OCI-LY7 (cell line): ENCODE results near the gene SPRR5. TPM values are rescaled to one million over a fixed set of nuclear protein-coding genes. Genes with fewer than 3 reads are reported as not detected.

Experiments
- BruUV-seq: library from RNA; stranded (reverse); fragments of 400-500 nt; replicated peaks from 2 replicates; lab custom pipeline; 2021; lab: Mats Ljungman, UMichigan
- CTCF ChIA-PET: fragments of 300-600 bp; sonication (Branson Sonifier 250); formaldehyde crosslinking; loops from one replicate; lab custom pipeline; 2022; ENCODE audit warnings: antibody characterized with exemption; ENCODE audit not compliant: unreplicated experiment; lab: Charles Lee
- POLR2A ChIA-PET: fragments of 300-600 bp; sonication (Branson Sonifier 250); formaldehyde crosslinking; loops from one replicate; lab custom pipeline; 2022; ENCODE audit warnings: antibody characterized with exemption; lab: Charles Lee
- DNase-seq: peaks from one replicate; pipeline ENCODE4 v3.0.0-alpha.2; 2015; ENCODE audit warnings: low spot score
- H2AFZ ChIP-seq: fragments of 200-600 bp; sonication (generic), shearing (Covaris generic); 2 replicates; pipeline ENCODE4 v1.6.1; 2014; ENCODE audit warnings: mild to moderate bottlenecking, antibody characterized with exemption, low read length, moderate library complexity
- H3K27ac ChIP-seq: fragments of 200-600 bp; sonication (generic); 2 replicates; pipeline ENCODE4 v1.5.1; 2014; ENCODE audit warnings: mixed run types, low read depth, mild to moderate bottlenecking, moderate library complexity, low read length, inconsistent platforms; ENCODE audit not compliant: poor library complexity, severe bottlenecking
- H3K36me3 ChIP-seq: fragments of 200-600 bp; sonication (generic); 2 replicates; pipeline ENCODE4 v1.6.1; 2014; ENCODE audit warnings: mild to moderate bottlenecking, antibody characterized with exemption, low read length, moderate library complexity, mixed read lengths; ENCODE audit not compliant: insufficient read depth
- H3K4me1 ChIP-seq: fragments of 200-600 bp; sonication (generic); 2 replicates; pipeline ENCODE4 v1.5.1; 2014; ENCODE audit warnings: mild to moderate bottlenecking, low read length; ENCODE audit not compliant: insufficient read depth, poor library complexity, severe bottlenecking
- H3K4me2 ChIP-seq: fragments of 200-600 bp; sonication (generic); 2 replicates; pipeline ENCODE4 v1.6.1; 2014; ENCODE audit warnings: mild to moderate bottlenecking, low read length
- H3K4me3 ChIP-seq: fragments of 200-600 bp; sonication (generic); 2 replicates; pipeline ENCODE4 v1.5.1; 2014; ENCODE audit warnings: mild to moderate bottlenecking, low read depth, low read length; ENCODE audit not compliant: poor library complexity, severe bottlenecking
- H3K79me2 ChIP-seq: fragments of 200-600 bp; sonication (generic); 2 replicates; pipeline ENCODE4 v1.6.1; 2016; ENCODE audit warnings: low read depth, mild to moderate bottlenecking, low read length, moderate library complexity, mixed read lengths; ENCODE audit not compliant: insufficient read depth
- H3K9me2 ChIP-seq: fragments of 200-600 bp; sonication (generic); 2 replicates; pipeline ENCODE4 v1.6.1; 2016; ENCODE audit warnings: mild to moderate bottlenecking, low read length, mixed read lengths; ENCODE audit not compliant: insufficient read depth
- H3K9me3 ChIP-seq: fragments of 200-600 bp; sonication (generic); 2 replicates; pipeline ENCODE4 v1.6.1; 2014; ENCODE audit warnings: mild to moderate bottlenecking, mixed run types, low read length, mixed read lengths
- H4K20me1 ChIP-seq: fragments of 200-600 bp; sonication (generic); 2 replicates; pipeline ENCODE4 v1.6.1; 2014; ENCODE audit warnings: mild to moderate bottlenecking, antibody characterized with exemption, low read length, moderate library complexity, mixed read lengths; ENCODE audit not compliant: insufficient read depth
- CTCF ChIP-seq: fragments of 200-600 bp; sonication (generic); conservative IDR thresholded peaks from 2 replicates; pipeline ENCODE4 v1.5.1; 2014; ENCODE audit warnings: mild to moderate bottlenecking, antibody characterized with exemption, low read length, moderate library complexity, mixed read lengths
- EZH2phosphoT487 ChIP-seq: fragments of 200-600 bp; sonication (generic); IDR thresholded peaks from 2 replicates; pipeline ENCODE4 v1.6.1; 2018; ENCODE audit warnings: low read depth, borderline replicate concordance, mild to moderate bottlenecking, mixed run types, antibody characterized with exemption, low read length, moderate library complexity, mixed read lengths
- intact Hi-C: fragments of 100-400 bp; cut with micrococcal nuclease; formaldehyde crosslinking; loops from one replicate; pipeline ENCODE4 v1.10.0; 2022; ENCODE audit not compliant: unreplicated experiment
- total RNA-seq, 2 experiments: library from RNA; depleted of rRNA in 1 of 2; stranded (reverse); fragments of >200 nt in 1 of 2; shearing (Covaris generic) in 1 of 2; gene quantifications; 2 replicates each; pipeline ENCODE4 v1.2.3, GENCODE V29; 2014 to 2022

The SPRR5 gene
- total RNA-seq, 2 experiments from 2014 or later = not detected

GRCh38 chr1:152906023-152906565 lies 40.9 kb upstream of the SPRR5 start:
- no peak overlapping the region for H3K4me2 ChIP-seq
- CTCF ChIA-PET = no interaction called here
- no peak overlapping the region for H2AFZ ChIP-seq

GRCh38 chr1:152907686-152908601 lies 39.1 kb upstream of the SPRR5 start, which contains the start of gene IVL:
TSS of gene IVL (plus strand) at chr1:152908546. CDS start at chr1:152909798, 1,252 bp downstream.
- intact Hi-C loops = no loop called here
- TF ChIP-seq CTCF (no peak), EZH2phosphoT487 (no peak)
- Histone ChIP-seq H3K9me2 (no peaks in the 10 kb centered on the region), H4K20me1 (no peaks in the 10 kb centered on the region), H3K4me2 (no peak within 1 kb of the TSS), H2AFZ (no peak within 1 kb of the TSS), H3K4me1 (no peaks in the 10 kb centered on the region), H3K9me3 (no peaks in the 10 kb centered on the region), H3K4me3 (no peak within 1 kb of the TSS), H3K27ac (no peak within 1 kb of the TSS), H3K79me2 (no peaks in the 10 kb centered on the region), H3K36me3 (no peaks in the 10 kb centered on the region)
- POLR2A ChIA-PET = no interaction called here
- no peak for DNase-seq
- CTCF ChIA-PET = no interaction called here
- no TSS peak for BruUV-seq

More at GRCh38 chr1:152906023-152906565, 40.9 kb upstream of the SPRR5 start:
- no peaks in the 10 kb centered on the region for H3K4me1 ChIP-seq
- TF ChIP-seq EZH2phosphoT487 (no peak), CTCF (no peak)
- intact Hi-C loops = no loop called here
- no peak for DNase-seq
- H3K4me3 ChIP-seq = no peak overlapping the region
- no peak overlapping the region for H3K27ac ChIP-seq
- H3K9me3 ChIP-seq = no peaks in the 10 kb centered on the region
- no TSS peak for BruUV-seq
- H4K20me1 ChIP-seq = no peaks in the 10 kb centered on the region
- no peaks in the 10 kb centered on the region for H3K79me2 ChIP-seq
- POLR2A ChIA-PET = no interaction called here
- H3K36me3 ChIP-seq = no peaks in the 10 kb centered on the region
- H3K9me2 ChIP-seq = no peaks in the 10 kb centered on the region

GRCh38 chr1:152909206-152909605 lies 37.8 kb upstream of the SPRR5 start:
- no peaks in the 10 kb centered on the region for H3K36me3 ChIP-seq
- no peak overlapping the region for H3K4me3 ChIP-seq
- ChIA-PET POLR2A (no interaction called here), CTCF (no interaction called here)
- no peak overlapping the region for H3K4me2 ChIP-seq
- H3K27ac ChIP-seq = no peak overlapping the region
- no peak overlapping the region for H2AFZ ChIP-seq
- no peaks in the 10 kb centered on the region for H4K20me1 ChIP-seq
- intact Hi-C loops = no loop called here
- DNase-seq = no peak
- H3K4me1 ChIP-seq = no peaks in the 10 kb centered on the region
- H3K9me3 ChIP-seq = no peaks in the 10 kb centered on the region
- no peak for TF ChIP-seq CTCF
- TF ChIP-seq EZH2phosphoT487 = no peak
- no peaks in the 10 kb centered on the region for H3K9me2 ChIP-seq
- no peaks in the 10 kb centered on the region for H3K79me2 ChIP-seq
- BruUV-seq = no TSS peak
